BJ (cell line): Measurements from ENCODE around the gene NFAM1. TPM values are rescaled to one million over a fixed set of nuclear protein-coding genes. Genes with fewer than 3 reads are reported as not detected.

Source experiments
- CTCF ChIA-PET: fragments of 350-600 bp; formaldehyde crosslinking; extraction: SDS; loops from one replicate; lab custom pipeline; 2021; ENCODE audit warnings: antibody characterized with exemption, inconsistent platforms; lab: Yijun Ruan, JAX
- POLR2A ChIA-PET: fragments of 300-600 bp; sonication (Branson Sonifier 250); formaldehyde crosslinking; extraction: SDS; loops from one replicate; lab custom pipeline; 2021; ENCODE audit warnings: antibody characterized with exemption; lab: Charles Lee
- DNase-seq: peaks from one replicate; pipeline ENCODE4 v3.0.0-alpha.2; 2011; ENCODE audit warnings: low read depth
- H3K27me3 ChIP-seq: 2 replicates; pipeline ENCODE4 v1.6.0; 2011; ENCODE audit warnings: low read length; ENCODE audit not compliant: control insufficient read depth, insufficient read depth
- H3K36me3 ChIP-seq: 2 replicates; pipeline ENCODE4 v1.5.1; 2011; ENCODE audit warnings: low read length; ENCODE audit not compliant: control insufficient read depth, insufficient read depth
- H3K4me3 ChIP-seq: 2 replicates; pipeline ENCODE4 v1.5.1; 2011; ENCODE audit warnings: low read depth, mild to moderate bottlenecking, control low read depth, low read length
- polyA plus RNA-seq: library from polyadenylated mRNA; depleted of rRNA; stranded (reverse); fragments of >200 nt; gene quantifications from 2 replicates; pipeline ENCODE4 v1.2.3, GENCODE V29; 2011
- TF ChIP-seq, protein P1 (sequence below): IDR thresholded peaks from 2 replicates; pipeline ENCODE4 v1.5.1; 2011; ENCODE audit warnings: low read depth, mild to moderate bottlenecking, control low read depth, inconsistent platforms, low read length, moderate library complexity; ENCODE audit not compliant: insufficient read depth

NFAM1 gene
- polyA plus RNA-seq, 1 experiment = 0.01 TPM

GRCh38 chr22:42436404-42436803, 4.2 kb upstream of the NFAM1 start:
- POLR2A ChIA-PET = interaction anchor here (0.7 kb wide), 1 partner anchor 75 kb away, joined by 3 read pairs; no protein-coding TSS in a partner anchor
- CTCF ChIA-PET = interaction anchor here (0.6 to 4.9 kb wide), 13 partner anchors 15 to 474 kb away, joined by 3 to 44 read pairs (median 4); partner anchors contain the start of genes NDUFA6, SEPTIN3 and SMDT1
- Histone ChIP-seq H3K27me3 (peaks cover 18% of the 10 kb centered on the region), H3K36me3 (no peaks in the 10 kb centered on the region), H3K4me3 (no peak overlapping the region)
- no peak for DNase-seq
- TF ChIP-seq, protein P1, sequence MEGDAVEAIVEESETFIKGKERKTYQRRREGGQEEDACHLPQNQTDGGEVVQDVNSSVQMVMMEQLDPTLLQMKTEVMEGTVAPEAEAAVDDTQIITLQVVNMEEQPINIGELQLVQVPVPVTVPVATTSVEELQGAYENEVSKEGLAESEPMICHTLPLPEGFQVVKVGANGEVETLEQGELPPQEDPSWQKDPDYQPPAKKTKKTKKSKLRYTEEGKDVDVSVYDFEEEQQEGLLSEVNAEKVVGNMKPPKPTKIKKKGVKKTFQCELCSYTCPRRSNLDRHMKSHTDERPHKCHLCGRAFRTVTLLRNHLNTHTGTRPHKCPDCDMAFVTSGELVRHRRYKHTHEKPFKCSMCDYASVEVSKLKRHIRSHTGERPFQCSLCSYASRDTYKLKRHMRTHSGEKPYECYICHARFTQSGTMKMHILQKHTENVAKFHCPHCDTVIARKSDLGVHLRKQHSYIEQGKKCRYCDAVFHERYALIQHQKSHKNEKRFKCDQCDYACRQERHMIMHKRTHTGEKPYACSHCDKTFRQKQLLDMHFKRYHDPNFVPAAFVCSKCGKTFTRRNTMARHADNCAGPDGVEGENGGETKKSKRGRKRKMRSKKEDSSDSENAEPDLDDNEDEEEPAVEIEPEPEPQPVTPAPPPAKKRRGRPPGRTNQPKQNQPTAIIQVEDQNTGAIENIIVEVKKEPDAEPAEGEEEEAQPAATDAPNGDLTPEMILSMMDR = no peak

DNA sequence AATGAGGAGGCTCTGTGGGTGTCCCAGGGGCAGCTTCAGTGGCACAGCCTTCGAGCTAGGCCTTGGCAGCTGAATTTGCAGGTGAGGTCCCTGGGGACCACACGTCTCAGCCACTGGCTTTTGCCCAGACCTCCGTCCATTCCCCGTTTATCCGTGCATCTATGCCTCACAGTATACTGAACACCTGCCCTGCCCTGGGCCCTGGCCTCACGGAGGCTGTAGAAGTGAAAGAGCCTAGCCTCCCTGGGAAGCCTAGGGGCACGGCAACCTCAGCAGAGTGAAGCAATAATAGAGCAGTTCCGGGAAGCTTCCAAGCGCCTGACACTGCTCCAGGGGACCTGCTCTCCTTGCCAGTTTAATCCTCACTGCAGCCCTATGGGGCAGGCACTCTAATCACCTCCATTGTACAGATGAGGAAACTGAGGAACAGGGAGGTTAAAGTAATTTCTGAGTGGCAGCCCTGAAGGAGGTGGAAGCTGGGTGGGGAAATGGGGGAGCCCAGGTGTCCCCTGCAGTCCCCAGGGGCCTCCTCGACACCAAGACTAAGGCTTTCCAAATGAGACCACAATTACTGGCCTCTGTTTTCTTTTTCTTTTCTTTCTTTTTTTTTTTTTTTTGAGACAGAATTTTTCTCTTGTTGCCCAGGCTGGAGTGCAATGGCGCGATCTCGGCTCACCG, 2.7 kb upstream of the NFAM1 start:
- no peak for DNase-seq
- H3K4me3 ChIP-seq = no peak overlapping the region
- TF ChIP-seq, protein P1 = no peak
- H3K36me3 ChIP-seq = no peaks in the 10 kb centered on the region
- H3K27me3 ChIP-seq = peaks cover 25% of the 10 kb centered on the region
- CTCF ChIA-PET = interaction anchor here (1.2 to 4.5 kb wide), 4 partner anchors 70 to 469 kb away, joined by 3 to 44 read pairs (median 5); partner anchors contain the start of gene NDUFA6
- POLR2A ChIA-PET = no interaction called here

- ChIA-PET CTCF (interaction anchor here (1.0 to 4.5 kb wide), 4 partner anchors 50 to 468 kb away, joined by 3 to 44 read pairs (median 4); partner anchors contain the start of gene NDUFA6), POLR2A (no interaction called here)
- no peak for DNase-seq
- Histone ChIP-seq H3K36me3 (no peaks in the 10 kb centered on the region), H3K4me3 (no peak overlapping the region), H3K27me3 (peaks cover 25% of the 10 kb centered on the region)
- TF ChIP-seq, protein P1 = no peak
These were observed 1.8 kb upstream of the NFAM1 start for GRCh38 chr22:42433754-42434682.

- TF ChIP-seq, protein P1 = no peak
- no peaks in the 10 kb centered on the region for H3K36me3 ChIP-seq
- CTCF ChIA-PET = interaction anchor here (1.4 kb wide), 2 partner anchors 155 to 342 kb away, joined by 5 to 6 read pairs; partner anchors contain the start of gene NDUFA6
- POLR2A ChIA-PET = no interaction called here
- no peak overlapping the region for H3K4me3 ChIP-seq
- peaks cover 25% of the 10 kb centered on the region for H3K27me3 ChIP-seq
- DNase-seq = no peak
These were observed 615 bp upstream of the NFAM1 start for GRCh38 chr22:42432818-42433217.
